Thyroid gland (tissue), 4 donors: Measurements from ENCODE around the gene UBA3. TPM values are rescaled to one million over a fixed set of nuclear protein-coding genes. Genes with fewer than 3 reads are reported as not detected.

Experiments used
- DNase-seq, 2 donors: peaks; one replicate each; pipeline ENCODE4 v3.0.0-alpha.2; 2019
- H3K27ac ChIP-seq, 3 donors: fragments of 200-600 bp; sonication (generic); 1 replicate in 2 of 3; 2 replicates in 1 of 3; pipeline ENCODE4 v1.5.1; 2016 to 2019; ENCODE audit warnings: mild to moderate bottlenecking in 1 of 3, moderate library complexity in 1 of 3
- H3K27me3 ChIP-seq: fragments of 200-600 bp; sonication (generic); one replicate; pipeline ENCODE4 v1.5.1; 2019
- H3K36me3 ChIP-seq, 2 donors: fragments of 200-600 bp; sonication (generic); one replicate each; pipeline ENCODE4 v1.5.1; 2016 to 2019
- H3K4me1 ChIP-seq, 2 donors: fragments of 200-600 bp; sonication (generic); one replicate each; pipeline ENCODE4 v1.5.1; 2017 to 2019
- H3K4me3 ChIP-seq, 3 donors: fragments of 200-600 bp; sonication (generic); replicated peaks in 1 of 3; 1 replicate in 2 of 3; 2 replicates in 1 of 3; pipeline ENCODE4 v1.5.1; 2016; ENCODE audit warnings: mild to moderate bottlenecking in 1 of 3
- H3K9me3 ChIP-seq: fragments of 200-600 bp; sonication (generic); one replicate; pipeline ENCODE4 v1.5.1; 2017
- POLR2A ChIP-seq, 2 donors: fragments of 450-650 bp; IDR thresholded peaks; one replicate each; pipeline ENCODE4 v1.6.1; 2017; ENCODE audit warnings: antibody characterized with exemption in 2 of 2, mild to moderate bottlenecking in 2 of 2, moderate library complexity in 1 of 2
- WGBS, 2 donors: methylation state at CpG; one replicate each; pipeline ENCODE4 v1.1.5; 2017; 5-methylcytosine and 5-hydroxymethylcytosine counted together
- intact Hi-C: fragments of 100-400 bp; cut with DNase I; formaldehyde crosslinking; loops from one replicate; pipeline ENCODE4 v1.15.1; 2023
- total RNA-seq, 4 donors: library from RNA; depleted of rRNA; stranded (reverse); fragments of >200 nt; gene quantifications; one replicate each; pipeline ENCODE4 v1.2.3, GENCODE V29; 2016
- TF ChIP-seq, protein P1 (sequence below), 6 experiments: fragments of 200-600 bp in 3 of 6; fragments of 450-650 bp in 3 of 6; sonication (generic) in 3 of 6; IDR thresholded peaks; one replicate each; pipeline ENCODE4 v1.5.1; 2016 to 2019; ENCODE audit warnings: antibody characterized with exemption in 6 of 6, mild to moderate bottlenecking in 2 of 6, inconsistent platforms in 1 of 6, moderate library complexity in 1 of 6

Gene UBA3
- total RNA-seq, 4 donors from 2014 or later = 57.4 to 77.9 (median 64.3) TPM

DNA sequence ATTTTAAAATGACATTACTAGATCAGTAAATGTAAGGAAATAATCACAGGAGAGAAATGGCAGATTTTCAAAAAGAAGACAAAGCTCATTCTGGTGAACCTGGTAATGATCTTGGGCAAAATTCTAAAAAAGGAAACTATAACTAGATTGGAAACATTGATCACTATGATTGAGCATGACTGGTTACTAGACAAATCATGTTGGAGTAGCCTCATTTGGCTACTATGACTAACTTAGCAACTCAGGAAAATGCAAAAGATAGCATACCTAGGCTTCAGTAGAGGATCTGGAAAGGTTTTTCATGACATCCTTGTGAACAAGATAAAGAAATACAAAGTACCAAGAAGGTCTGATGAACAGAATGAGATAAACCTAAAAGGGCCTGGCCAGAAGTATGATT lies 20.5 kb downstream of the UBA3 start:
- no peak for DNase-seq

DNA sequence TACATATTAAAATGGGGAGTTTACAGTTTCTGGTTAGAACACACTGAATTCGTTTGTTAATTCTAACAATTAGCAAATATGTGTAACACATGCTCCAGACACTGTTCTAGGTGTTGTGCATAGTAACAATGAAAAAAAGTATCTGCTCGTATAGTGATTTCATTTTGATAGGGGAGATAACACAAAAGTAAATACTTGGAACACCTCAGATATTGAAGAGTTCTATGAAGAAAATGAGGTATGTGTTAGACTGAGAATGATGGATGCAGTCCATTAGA lies 21.3 kb downstream of the UBA3 start:
- Histone ChIP-seq H3K36me3 (peaks cover 16 to 22% of the 10 kb centered on the region in 2 donors), H3K27ac (no peak overlapping the region), H3K27me3 (no peaks in the 10 kb centered on the region), H3K4me3 (no peak overlapping the region), H3K4me1 (no peaks in the 10 kb centered on the region), H3K9me3 (no peaks in the 10 kb centered on the region)
- 92 to 96% methylated on average over 2 of the region's 2 CpGs for WGBS, 2 donors
- TF ChIP-seq, protein P1, sequence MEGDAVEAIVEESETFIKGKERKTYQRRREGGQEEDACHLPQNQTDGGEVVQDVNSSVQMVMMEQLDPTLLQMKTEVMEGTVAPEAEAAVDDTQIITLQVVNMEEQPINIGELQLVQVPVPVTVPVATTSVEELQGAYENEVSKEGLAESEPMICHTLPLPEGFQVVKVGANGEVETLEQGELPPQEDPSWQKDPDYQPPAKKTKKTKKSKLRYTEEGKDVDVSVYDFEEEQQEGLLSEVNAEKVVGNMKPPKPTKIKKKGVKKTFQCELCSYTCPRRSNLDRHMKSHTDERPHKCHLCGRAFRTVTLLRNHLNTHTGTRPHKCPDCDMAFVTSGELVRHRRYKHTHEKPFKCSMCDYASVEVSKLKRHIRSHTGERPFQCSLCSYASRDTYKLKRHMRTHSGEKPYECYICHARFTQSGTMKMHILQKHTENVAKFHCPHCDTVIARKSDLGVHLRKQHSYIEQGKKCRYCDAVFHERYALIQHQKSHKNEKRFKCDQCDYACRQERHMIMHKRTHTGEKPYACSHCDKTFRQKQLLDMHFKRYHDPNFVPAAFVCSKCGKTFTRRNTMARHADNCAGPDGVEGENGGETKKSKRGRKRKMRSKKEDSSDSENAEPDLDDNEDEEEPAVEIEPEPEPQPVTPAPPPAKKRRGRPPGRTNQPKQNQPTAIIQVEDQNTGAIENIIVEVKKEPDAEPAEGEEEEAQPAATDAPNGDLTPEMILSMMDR (IDR thresholded peaks at IDR 0.05) = no peak
- TF ChIP-seq POLR2A (IDR thresholded peaks at IDR 0.05) = no peak
- DNase-seq = no peak
- intact Hi-C loops = no loop called here

More for the DNA sequence above, 20.5 kb downstream of the UBA3 start:
- intact Hi-C loops = no loop called here
- no peak overlapping the region for H3K4me3 ChIP-seq
- H3K36me3 ChIP-seq = peaks cover 16 to 22% of the 10 kb centered on the region in 2 donors
- TF ChIP-seq, protein P1 (IDR thresholded peaks at IDR 0.05) = no peak
- no peak for TF ChIP-seq POLR2A (IDR thresholded peaks at IDR 0.05)
- H3K27ac ChIP-seq = no peak overlapping the region
- no peaks in the 10 kb centered on the region for H3K9me3 ChIP-seq
- no peaks in the 10 kb centered on the region for H3K27me3 ChIP-seq
- no peaks in the 10 kb centered on the region for H3K4me1 ChIP-seq

DNA sequence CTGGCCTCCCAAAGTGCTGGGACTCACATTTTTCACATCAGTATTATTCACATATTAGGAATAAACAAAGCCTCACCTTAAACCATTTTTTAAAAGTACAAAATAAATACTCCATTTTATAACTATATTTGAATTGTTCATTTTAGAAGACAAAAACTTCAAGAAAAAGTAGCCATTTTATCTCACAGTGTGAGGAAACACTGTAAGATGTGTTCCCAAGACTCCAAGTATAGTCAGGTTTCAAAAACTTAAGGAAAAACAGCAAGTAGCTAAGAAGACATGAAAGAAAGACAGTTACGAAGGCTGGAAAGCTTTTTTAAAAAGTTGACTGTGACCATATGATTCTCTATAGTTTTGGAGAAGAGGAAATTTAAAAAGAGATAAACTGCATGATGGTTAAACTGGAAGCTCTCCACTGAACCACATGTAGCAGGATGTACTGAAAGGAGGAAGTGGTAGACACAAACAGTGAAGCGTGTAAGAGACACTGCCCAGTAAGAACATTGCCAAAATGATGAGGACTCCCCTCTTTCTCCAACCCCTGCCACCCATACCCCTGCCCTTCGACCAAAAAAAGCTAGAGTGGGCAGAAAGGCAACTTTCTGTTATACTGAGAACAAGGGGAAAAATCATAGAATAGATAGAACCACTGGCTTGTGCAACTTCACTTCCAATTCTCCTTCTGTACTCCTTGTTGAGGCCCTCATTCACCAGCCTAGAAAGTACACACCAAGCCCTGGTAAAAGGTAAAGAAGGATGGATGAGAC lies 21.8 kb downstream of the UBA3 start:
- H3K27ac ChIP-seq = no peak overlapping the region
- H3K27me3 ChIP-seq = no peaks in the 10 kb centered on the region
- H3K36me3 ChIP-seq = peaks cover 16 to 22% of the 10 kb centered on the region in 2 donors
- H3K4me1 ChIP-seq = no peaks in the 10 kb centered on the region
- intact Hi-C loops = no loop called here
- TF ChIP-seq, protein P1 (IDR thresholded peaks at IDR 0.05) = no peak
- TF ChIP-seq POLR2A (IDR thresholded peaks at IDR 0.05) = no peak
- WGBS, 2 donors = 89 to 90% methylated on average over 3 of the region's 3 CpGs
- no peak for DNase-seq
- H3K4me3 ChIP-seq = no peak overlapping the region
- H3K9me3 ChIP-seq = no peaks in the 10 kb centered on the region

DNA sequence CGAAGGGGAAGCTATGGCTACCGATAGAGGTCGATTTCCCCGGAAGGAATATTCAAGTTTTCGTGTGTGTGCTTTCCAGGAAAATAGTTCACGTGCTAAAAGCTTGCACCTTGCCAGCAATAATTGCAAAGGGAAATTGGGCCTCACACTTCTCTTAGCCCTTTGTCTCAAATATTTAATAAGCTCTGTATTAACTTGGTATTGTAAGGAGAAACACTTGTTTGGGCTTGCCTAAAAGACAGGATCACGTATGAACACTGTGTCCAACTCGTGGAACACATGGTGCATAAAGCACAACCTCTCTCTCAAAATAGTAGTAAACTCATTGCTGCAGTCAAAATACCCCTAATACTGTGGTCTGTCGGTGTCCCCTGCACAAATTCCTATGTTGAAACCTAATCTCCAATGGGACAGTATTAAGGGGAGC lies 27.7 kb downstream of the UBA3 start:
- Histone ChIP-seq H3K27me3 (no peaks in the 10 kb centered on the region), H3K9me3 (no peaks in the 10 kb centered on the region), H3K4me1 (peaks cover 14 to 16% of the 10 kb centered on the region in 2 donors), H3K36me3 (peaks cover 9 to 11% of the 10 kb centered on the region in 2 donors), H3K27ac (peak overlapping the region; percentile 96 to 97 (median 96)), H3K4me3 (peak overlapping the region; percentile 9 to 83 (median 44))
- WGBS, 2 donors = 9 to 11% methylated on average over 9 of the region's 9 CpGs
- intact Hi-C loops = no loop called here
- TF ChIP-seq POLR2A (IDR thresholded peaks at IDR 0.05) = no peak
- TF ChIP-seq, protein P1 (IDR thresholded peaks at IDR 0.05) = no peak
- DNase-seq = no peak

DNA sequence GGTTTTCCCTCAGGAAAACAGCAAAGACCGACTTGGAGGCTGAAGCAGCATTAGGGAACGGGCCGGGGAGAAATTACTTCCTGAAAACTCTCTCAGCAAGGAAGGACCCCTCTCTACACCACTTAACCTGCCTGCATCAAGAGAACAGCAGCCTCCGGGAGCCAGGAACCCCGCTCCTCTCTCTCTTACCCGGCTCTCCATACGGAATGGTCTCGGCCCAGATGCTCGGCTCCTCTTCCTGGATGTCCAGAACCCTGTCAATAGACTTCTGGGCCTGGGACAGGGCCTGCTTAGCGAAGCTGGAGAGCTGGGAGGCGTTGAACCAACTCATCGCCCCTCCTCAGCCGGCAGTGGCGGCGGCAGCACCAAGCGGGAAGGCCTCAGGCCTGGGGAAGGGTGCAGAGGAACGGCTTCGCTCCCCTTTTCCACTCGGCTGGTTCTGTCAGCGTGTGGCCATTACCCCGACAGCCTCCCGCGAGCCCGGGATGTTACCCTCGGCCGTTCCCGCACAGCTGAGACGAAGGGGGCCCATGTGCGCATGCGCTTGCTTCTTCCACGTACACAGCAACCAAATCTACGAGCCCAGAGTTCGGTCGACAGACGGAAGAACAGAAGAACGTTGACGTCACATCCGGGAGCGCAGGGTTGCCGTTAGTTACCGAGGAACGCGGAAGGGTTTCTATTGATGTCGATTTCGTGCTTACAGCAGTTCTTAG lies 28.3 kb downstream of the UBA3 start, which contains the start of gene TMF1:
Gene TMF1, minus strand, starts transcription at position 578 of the 716 bp plus-strand sequence. Its CDS starts 247 bp downstream, at position 331.
- H3K36me3 ChIP-seq = peaks cover 15% of the 10 kb centered on the region in 2 donors
- intact Hi-C loops = no loop called here

More for the DNA sequence above, 28.3 kb downstream of the UBA3 start, which contains the start of gene TMF1:
- Histone ChIP-seq H3K4me1 (peaks cover 14 to 21% of the 10 kb centered on the region in 2 donors), H3K27me3 (no peaks in the 10 kb centered on the region), H3K9me3 (no peaks in the 10 kb centered on the region), H3K27ac (peak within 1 kb of the TSS; percentile 96 to 97 (median 96)), H3K4me3 (peak within 1 kb of the TSS; percentile 44 to 90 (median 83))
- peak; percentile 98 to 99 for DNase-seq
- WGBS, 2 donors = 0% methylated on average over 27 to 32 of the region's 45 CpGs
- TF ChIP-seq, protein P1 (IDR thresholded peaks at IDR 0.05) = no peak
- peak; percentile 58 to 95 for TF ChIP-seq POLR2A (IDR thresholded peaks at IDR 0.05)
